SK-N-SH treated with all-trans-retinoic acid at 6 μM for 48 hours (cell line): ENCODE results near the gene SPOCK2.

ENCODE experiments used
- ATAC-seq: fragments of 200-7000 bp; cut with Tn5 transposase; 3 replicates; pipeline ENCODE4 v1.9.1; 2020; ENCODE audit warnings: mild to moderate bottlenecking, moderate library complexity
- BACH2 ChIP-seq: fragments of 250-450 bp; sonication (Bioruptor Pico); IDR thresholded peaks from 2 replicates; pipeline ENCODE4 v1.9.0; 2021; ENCODE audit warnings: mild to moderate bottlenecking, borderline replicate concordance
- CSDC2 ChIP-seq: fragments of 250-450 bp; sonication (Bioruptor Pico); IDR thresholded peaks from 2 replicates; pipeline ENCODE4 v1.5.0; 2020; ENCODE audit warnings: mild to moderate bottlenecking, moderate library complexity
- GLIS3 ChIP-seq: fragments of 250-450 bp; sonication (Bioruptor Pico); IDR thresholded peaks from 2 replicates; pipeline ENCODE4 v1.5.0; 2020; ENCODE audit warnings: mild to moderate bottlenecking, moderate library complexity
- OSR1 ChIP-seq: fragments of 250-450 bp; sonication (Bioruptor Pico); IDR thresholded peaks from 2 replicates; pipeline ENCODE4 v1.8.0; 2022; ENCODE audit warnings: moderate library complexity, mild to moderate bottlenecking, inconsistent platforms
- TOX ChIP-seq: fragments of 250-450 bp; sonication (Bioruptor Pico); IDR thresholded peaks from 2 replicates; pipeline ENCODE4 v1.8.0; 2021; ENCODE audit warnings: mild to moderate bottlenecking, moderate library complexity, borderline replicate concordance
- ZFP3 ChIP-seq: fragments of 250-450 bp; sonication (Bioruptor Pico); IDR thresholded peaks from 2 replicates; pipeline ENCODE4 v1.5.0; 2020; ENCODE audit warnings: mild to moderate bottlenecking, moderate library complexity
- ZFP30 ChIP-seq: fragments of 450-650 bp; formaldehyde crosslinking; IDR thresholded peaks from 2 replicates; pipeline ENCODE4 v1.5.0; 2022; ENCODE audit warnings: mild to moderate bottlenecking, moderate library complexity
- ZNF70 ChIP-seq: fragments of 450-650 bp; formaldehyde crosslinking; IDR thresholded peaks from 2 replicates; pipeline ENCODE4 v1.5.0; 2020; ENCODE audit warnings: mild to moderate bottlenecking, moderate library complexity
- ZNF8 ChIP-seq: fragments of 450-650 bp; formaldehyde crosslinking; IDR thresholded peaks from 2 replicates; pipeline ENCODE4 v1.5.0; 2020; ENCODE audit warnings: mild to moderate bottlenecking, moderate library complexity
- TF ChIP-seq, protein P1 (sequence below): fragments of 250-450 bp; sonication (Bioruptor Pico); IDR thresholded peaks from 2 replicates; pipeline ENCODE4 v1.5.1; 2021; ENCODE audit warnings: mild to moderate bottlenecking, moderate library complexity
- TF ChIP-seq, protein P2 (sequence below): fragments of 250-450 bp; sonication (Bioruptor Pico); IDR thresholded peaks from 2 replicates; pipeline ENCODE4 v1.5.0; 2020; ENCODE audit warnings: mild to moderate bottlenecking, moderate library complexity
- TF ChIP-seq, protein P3 (sequence below): fragments of 250-450 bp; sonication (Bioruptor Pico); IDR thresholded peaks from 2 replicates; pipeline ENCODE4 v1.5.1; 2020; ENCODE audit warnings: low read depth, mild to moderate bottlenecking, moderate library complexity
- TF ChIP-seq, protein P4 (sequence below): fragments of 250-450 bp; sonication (Bioruptor Pico); IDR thresholded peaks from 2 replicates; pipeline ENCODE4 v1.8.0; 2020; ENCODE audit warnings: mild to moderate bottlenecking, moderate library complexity, borderline replicate concordance

The SPOCK2 gene

DNA sequence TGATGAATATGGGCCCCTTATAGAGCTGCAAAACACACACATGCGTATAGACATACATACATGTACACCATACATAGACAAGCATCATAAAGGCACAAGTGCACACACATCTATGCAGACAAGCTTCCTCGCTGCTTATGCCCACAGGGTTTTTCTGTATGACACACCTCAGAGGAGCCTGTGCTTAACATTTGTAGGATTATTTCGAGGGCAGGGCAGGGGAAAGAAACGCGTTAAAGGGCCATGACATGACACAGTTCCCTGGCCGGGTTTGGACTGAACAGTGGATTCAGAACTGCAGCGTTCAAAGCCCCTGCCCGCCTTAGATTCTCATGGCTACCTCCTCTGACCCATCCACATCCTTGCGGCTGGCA is 79.3 kb downstream of the SPOCK2 start:
- TF ChIP-seq OSR1 (no peak), ZNF70 (no peak), GLIS3 (CRISPR knock-in tag) (no peak), CSDC2 (CRISPR knock-in tag) (no peak), ZFP30 (CRISPR knock-in tag) (no peak), TOX (CRISPR knock-in tag) (no peak), ZFP3 (no peak), ZNF8 (CRISPR knock-in tag) (no peak), BACH2 (no peak)
- TF ChIP-seq, protein P1, sequence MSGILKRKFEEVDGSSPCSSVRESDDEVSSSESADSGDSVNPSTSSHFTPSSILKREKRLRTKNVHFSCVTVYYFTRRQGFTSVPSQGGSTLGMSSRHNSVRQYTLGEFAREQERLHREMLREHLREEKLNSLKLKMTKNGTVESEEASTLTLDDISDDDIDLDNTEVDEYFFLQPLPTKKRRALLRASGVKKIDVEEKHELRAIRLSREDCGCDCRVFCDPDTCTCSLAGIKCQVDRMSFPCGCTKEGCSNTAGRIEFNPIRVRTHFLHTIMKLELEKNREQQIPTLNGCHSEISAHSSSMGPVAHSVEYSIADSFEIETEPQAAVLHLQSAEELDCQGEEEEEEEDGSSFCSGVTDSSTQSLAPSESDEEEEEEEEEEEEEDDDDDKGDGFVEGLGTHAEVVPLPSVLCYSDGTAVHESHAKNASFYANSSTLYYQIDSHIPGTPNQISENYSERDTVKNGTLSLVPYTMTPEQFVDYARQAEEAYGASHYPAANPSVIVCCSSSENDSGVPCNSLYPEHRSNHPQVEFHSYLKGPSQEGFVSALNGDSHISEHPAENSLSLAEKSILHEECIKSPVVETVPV (CRISPR knock-in tag) = no peak
- TF ChIP-seq, protein P2, sequence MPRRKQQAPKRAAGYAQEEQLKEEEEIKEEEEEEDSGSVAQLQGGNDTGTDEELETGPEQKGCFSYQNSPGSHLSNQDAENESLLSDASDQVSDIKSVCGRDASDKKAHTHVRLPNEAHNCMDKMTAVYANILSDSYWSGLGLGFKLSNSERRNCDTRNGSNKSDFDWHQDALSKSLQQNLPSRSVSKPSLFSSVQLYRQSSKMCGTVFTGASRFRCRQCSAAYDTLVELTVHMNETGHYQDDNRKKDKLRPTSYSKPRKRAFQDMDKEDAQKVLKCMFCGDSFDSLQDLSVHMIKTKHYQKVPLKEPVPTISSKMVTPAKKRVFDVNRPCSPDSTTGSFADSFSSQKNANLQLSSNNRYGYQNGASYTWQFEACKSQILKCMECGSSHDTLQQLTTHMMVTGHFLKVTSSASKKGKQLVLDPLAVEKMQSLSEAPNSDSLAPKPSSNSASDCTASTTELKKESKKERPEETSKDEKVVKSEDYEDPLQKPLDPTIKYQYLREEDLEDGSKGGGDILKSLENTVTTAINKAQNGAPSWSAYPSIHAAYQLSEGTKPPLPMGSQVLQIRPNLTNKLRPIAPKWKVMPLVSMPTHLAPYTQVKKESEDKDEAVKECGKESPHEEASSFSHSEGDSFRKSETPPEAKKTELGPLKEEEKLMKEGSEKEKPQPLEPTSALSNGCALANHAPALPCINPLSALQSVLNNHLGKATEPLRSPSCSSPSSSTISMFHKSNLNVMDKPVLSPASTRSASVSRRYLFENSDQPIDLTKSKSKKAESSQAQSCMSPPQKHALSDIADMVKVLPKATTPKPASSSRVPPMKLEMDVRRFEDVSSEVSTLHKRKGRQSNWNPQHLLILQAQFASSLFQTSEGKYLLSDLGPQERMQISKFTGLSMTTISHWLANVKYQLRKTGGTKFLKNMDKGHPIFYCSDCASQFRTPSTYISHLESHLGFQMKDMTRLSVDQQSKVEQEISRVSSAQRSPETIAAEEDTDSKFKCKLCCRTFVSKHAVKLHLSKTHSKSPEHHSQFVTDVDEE (CRISPR knock-in tag) = no peak
- TF ChIP-seq, protein P3, sequence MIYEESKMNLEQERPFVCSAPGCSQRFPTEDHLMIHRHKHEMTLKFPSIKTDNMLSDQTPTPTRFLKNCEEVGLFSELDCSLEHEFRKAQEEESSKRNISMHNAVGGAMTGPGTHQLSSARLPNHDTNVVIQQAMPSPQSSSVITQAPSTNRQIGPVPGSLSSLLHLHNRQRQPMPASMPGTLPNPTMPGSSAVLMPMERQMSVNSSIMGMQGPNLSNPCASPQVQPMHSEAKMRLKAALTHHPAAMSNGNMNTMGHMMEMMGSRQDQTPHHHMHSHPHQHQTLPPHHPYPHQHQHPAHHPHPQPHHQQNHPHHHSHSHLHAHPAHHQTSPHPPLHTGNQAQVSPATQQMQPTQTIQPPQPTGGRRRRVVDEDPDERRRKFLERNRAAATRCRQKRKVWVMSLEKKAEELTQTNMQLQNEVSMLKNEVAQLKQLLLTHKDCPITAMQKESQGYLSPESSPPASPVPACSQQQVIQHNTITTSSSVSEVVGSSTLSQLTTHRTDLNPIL (CRISPR knock-in tag) = no peak
- TF ChIP-seq, protein P4, sequence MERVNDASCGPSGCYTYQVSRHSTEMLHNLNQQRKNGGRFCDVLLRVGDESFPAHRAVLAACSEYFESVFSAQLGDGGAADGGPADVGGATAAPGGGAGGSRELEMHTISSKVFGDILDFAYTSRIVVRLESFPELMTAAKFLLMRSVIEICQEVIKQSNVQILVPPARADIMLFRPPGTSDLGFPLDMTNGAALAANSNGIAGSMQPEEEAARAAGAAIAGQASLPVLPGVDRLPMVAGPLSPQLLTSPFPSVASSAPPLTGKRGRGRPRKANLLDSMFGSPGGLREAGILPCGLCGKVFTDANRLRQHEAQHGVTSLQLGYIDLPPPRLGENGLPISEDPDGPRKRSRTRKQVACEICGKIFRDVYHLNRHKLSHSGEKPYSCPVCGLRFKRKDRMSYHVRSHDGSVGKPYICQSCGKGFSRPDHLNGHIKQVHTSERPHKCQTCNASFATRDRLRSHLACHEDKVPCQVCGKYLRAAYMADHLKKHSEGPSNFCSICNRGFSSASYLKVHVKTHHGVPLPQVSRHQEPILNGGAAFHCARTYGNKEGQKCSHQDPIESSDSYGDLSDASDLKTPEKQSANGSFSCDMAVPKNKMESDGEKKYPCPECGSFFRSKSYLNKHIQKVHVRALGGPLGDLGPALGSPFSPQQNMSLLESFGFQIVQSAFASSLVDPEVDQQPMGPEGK (CRISPR knock-in tag) = no peak
- no peak for ATAC-seq
